GM12878 (cell line): ENCODE data around the gene MSL3. TPM values are rescaled to one million over a fixed set of nuclear protein-coding genes. Genes with fewer than 3 reads are reported as not detected.

ENCODE experiments used
- ATAC-seq: fragments of 200-7000 bp; cut with Tn5 transposase; 3 replicates; pipeline ENCODE4 v1.9.1; 2020; ENCODE audit warnings: mild to moderate bottlenecking, moderate library complexity
- BruUV-seq: library from RNA; stranded (reverse); fragments of 400-500 nt; replicated peaks from 2 replicates; lab custom pipeline; 2021; lab: Mats Ljungman, UMichigan
- CTCF ChIA-PET: fragments of 300-600 bp; sonication (Branson Sonifier 250); formaldehyde crosslinking; extraction: SDS; loops from one replicate; lab custom pipeline; 2021; ENCODE audit warnings: inconsistent platforms; lab: Yijun Ruan, JAX
- POLR2A ChIA-PET: fragments of 350-600 bp; formaldehyde crosslinking; extraction: SDS; loops from one replicate; lab custom pipeline; 2021; ENCODE audit warnings: inconsistent platforms; lab: Charles Lee
- RAD21 ChIA-PET: fragments of 300-600 bp; sonication (Branson Sonifier 250); formaldehyde crosslinking; loops from one replicate; lab custom pipeline; 2023; ENCODE audit warnings: antibody characterized with exemption; ENCODE audit not compliant: unreplicated experiment; lab: Charles Lee
- SMC1A ChIA-PET: fragments of 300-600 bp; sonication (Branson Sonifier 250); formaldehyde crosslinking; loops from one replicate; lab custom pipeline; 2023; ENCODE audit not compliant: unreplicated experiment, uncharacterized antibody; lab: Charles Lee
- DNase-seq: peaks from one replicate; pipeline ENCODE4 v3.0.0-alpha.2; 2011; ENCODE audit warnings: low read depth, low spot score
- FAIRE-seq: peaks from 3 replicates; lab custom pipeline; 2011; peaks lifted over from hg19 to GRCh38; lab: Jason Lieb, UNC
- H2AFZ ChIP-seq: 2 replicates; pipeline ENCODE4 v1.6.0; 2011; ENCODE audit warnings: low read depth, low read length, control low read depth; ENCODE audit not compliant: control insufficient read depth
- H3K27ac ChIP-seq: 2 replicates; pipeline ENCODE4 v1.5.1; 2011; ENCODE audit warnings: control low read depth; ENCODE audit not compliant: control insufficient read depth, insufficient read depth
- H3K27me3 ChIP-seq, 2 experiments: replicated peaks in 1 of 2; 2 replicates each; pipeline versions ENCODE4 v1.6.0 to v1.6.1; 2011; ENCODE audit warnings: low read length in 1 of 2; ENCODE audit not compliant: control insufficient read depth in 2 of 2, insufficient read depth in 2 of 2
- H3K36me3 ChIP-seq, 2 experiments: 2 replicates each; pipeline ENCODE4 v1.5.1; 2011; ENCODE audit warnings: low read length in 1 of 2; ENCODE audit not compliant: control insufficient read depth in 2 of 2, insufficient read depth in 2 of 2
- H3K4me1 ChIP-seq: 2 replicates; pipeline ENCODE4 v1.6.1; 2011; ENCODE audit warnings: mild to moderate bottlenecking, low read length, moderate library complexity, mixed read lengths; ENCODE audit not compliant: control insufficient read depth, insufficient read depth
- H3K4me2 ChIP-seq: 2 replicates; pipeline ENCODE4 v1.6.0; 2011; ENCODE audit warnings: control low read depth; ENCODE audit not compliant: control insufficient read depth, insufficient read depth
- H3K4me3 ChIP-seq: fragments of 200-600 bp; sonication (generic); 2 replicates; pipeline ENCODE4 v1.5.1; 2016
- H3K79me2 ChIP-seq: 2 replicates; pipeline ENCODE4 v1.6.0; 2011; ENCODE audit warnings: low read length; ENCODE audit not compliant: control insufficient read depth, insufficient read depth
- H3K9ac ChIP-seq: 2 replicates; pipeline ENCODE4 v1.8.0; 2011; ENCODE audit warnings: low read length, control low read depth, mixed read lengths; ENCODE audit not compliant: control insufficient read depth, insufficient read depth
- H3K9me3 ChIP-seq: replicated peaks from 3 replicates; pipeline ENCODE4 v1.5.1; 2011; ENCODE audit warnings: mild to moderate bottlenecking, low read length; ENCODE audit not compliant: control insufficient read depth, insufficient read depth
- H4K20me1 ChIP-seq: 2 replicates; pipeline ENCODE4 v1.6.0; 2011; ENCODE audit not compliant: control insufficient read depth, insufficient read depth
- ATF3 ChIP-seq: IDR thresholded peaks from 2 replicates; pipeline ENCODE4 v1.6.1; 2011; ENCODE audit warnings: low read depth, mild to moderate bottlenecking, low read length, moderate library complexity, borderline replicate concordance; ENCODE audit errors: extremely low read depth
- BACH1 ChIP-seq: fragments of 450-650 bp; IDR thresholded peaks from 2 replicates; pipeline ENCODE4 v1.6.1; 2017; ENCODE audit warnings: mild to moderate bottlenecking, borderline replicate concordance
- CEBPZ ChIP-seq: fragments of 150-350 bp; IDR thresholded peaks from 2 replicates; pipeline ENCODE4 v1.6.1; 2016; ENCODE audit warnings: low read depth, low read length
- CREB1 ChIP-seq: IDR thresholded peaks from 2 replicates; pipeline ENCODE4 v1.6.1; 2012; ENCODE audit warnings: low read depth, mild to moderate bottlenecking, inconsistent platforms
- EZH2 ChIP-seq: IDR thresholded peaks from 2 replicates; pipeline ENCODE4 v1.6.1; 2012; ENCODE audit warnings: low read depth, mild to moderate bottlenecking, control low read depth, inconsistent platforms, low read length, borderline replicate concordance; ENCODE audit not compliant: control insufficient read depth
- FOS ChIP-seq: IDR thresholded peaks from 3 replicates; pipeline ENCODE4 v1.6.1; 2011; ENCODE audit warnings: borderline replicate concordance; ENCODE audit not compliant: insufficient read length; ENCODE audit errors: extremely low read depth
- IKZF2 ChIP-seq, 2 experiments: fragments of 450-650 bp; IDR thresholded peaks; 2 replicates each; pipeline ENCODE4 v1.6.1; 2017; ENCODE audit warnings: mild to moderate bottlenecking in 2 of 2, moderate library complexity in 2 of 2
- MTA2 ChIP-seq: fragments of 450-650 bp; IDR thresholded peaks from 2 replicates; pipeline ENCODE4 v1.6.1; 2016; ENCODE audit warnings: low read depth, mild to moderate bottlenecking, moderate library complexity
- SUPT20H ChIP-seq: IDR thresholded peaks from 2 replicates; pipeline ENCODE4 v1.6.1; 2011; ENCODE audit warnings: low read depth, mild to moderate bottlenecking, low read length, moderate library complexity, borderline replicate concordance; ENCODE audit not compliant: control insufficient read depth
- TBL1XR1 ChIP-seq: IDR thresholded peaks from 2 replicates; pipeline ENCODE4 v1.6.1; 2012; ENCODE audit warnings: low read depth, low read length, improper control_type of control experiment
- ZNF217 ChIP-seq: fragments of 450-650 bp; IDR thresholded peaks from 2 replicates; pipeline ENCODE4 v1.6.1; 2017; ENCODE audit warnings: antibody characterized with exemption, mild to moderate bottlenecking
- ZNF24 ChIP-seq: fragments of 450-650 bp; IDR thresholded peaks from 2 replicates; pipeline ENCODE4 v1.6.1; 2017; ENCODE audit warnings: antibody characterized with exemption, mild to moderate bottlenecking
- ZNF687 ChIP-seq: fragments of 450-650 bp; IDR thresholded peaks from 2 replicates; pipeline ENCODE4 v1.6.1; 2017; ENCODE audit warnings: mild to moderate bottlenecking, moderate library complexity
- whole genome bisulfite sequencing: methylation state at CpG from one replicate; pipeline ENCODE4 v1.1.6; 2016; ENCODE audit warnings: low lambda C conversion rate; ENCODE audit not compliant: insufficient replicate concordance, insufficient coverage; ENCODE audit errors: missing lambda C conversion rate; 5-methylcytosine and 5-hydroxymethylcytosine counted together
- in situ Hi-C: fragments of 300-500 bp; cut with MboI; formaldehyde crosslinking; loops from 9 replicates; pipeline ENCODE4 v1.14.3; 2018; ENCODE audit warnings: mixed read lengths
- intact Hi-C: fragments of 100-400 bp; cut with micrococcal nuclease; formaldehyde crosslinking; loops from one replicate; pipeline ENCODE4 v1.14.2; 2022; ENCODE audit not compliant: unreplicated experiment
- polyA plus RNA-seq, 11 experiments: library from polyadenylated mRNA; depleted of rRNA in 4 of 11; unstranded in 6 of 11; stranded (reverse) in 5 of 11; fragments of >200 nt; fragmentation: Nextera tagmentation in 4 of 11; fragmentation: Illumina TruSeq in 1 of 11; extraction: Ambion mirVana in 4 of 11; extraction: Trizol in 1 of 11; gene quantifications; 1 replicate in 1 of 11; 2 replicates in 10 of 11; pipeline versions ENCODE4 v1.2.1 to v1.2.3, GENCODE V29; 2011 to 2016; ENCODE audit warnings: inconsistent platforms in 2 of 11, missing spikeins in 2 of 11, low read depth in 1 of 11
- total RNA-seq, 4 experiments: library from RNA; depleted of rRNA in 3 of 4; stranded (reverse); fragments of >200 nt in 3 of 4; fragmentation: Illumina TruSeq in 1 of 4; extraction: Trizol in 1 of 4; gene quantifications; 2 replicates each; pipeline versions ENCODE4 v1.2.1 to v1.2.3, GENCODE V29; 2013 to 2021

Gene MSL3
- total and polyA plus RNA-seq, 10 of the 15 experiments (the other 5 are each of a cell fraction or from before 2014, with no cell fraction given), result 28.4 to 438 (median 40.7) TPM

- Histone ChIP-seq H3K4me3 (peak overlapping the region; percentile 46; the same call in 1 of the 2 replicates), H3K27me3 (no peaks in the 10 kb centered on the region), H2AFZ (peak overlapping the region; percentile 52; the same call in 1 of the 2 replicates), H3K27ac (peak overlapping the region; percentile 45; the same call in 1 of the 2 replicates), H3K4me1 (peaks cover 7% of the 10 kb centered on the region; the same call in 1 of the 2 replicates), H4K20me1 (no peaks in the 10 kb centered on the region), H3K36me3 (0 out of 4 replicates have a peak, but pooled peaks cover 0 to 4% of the 10 kb centered on the region in 2 experiments), H3K9ac (no peak overlapping the region; the same call in 1 of the 2 replicates), H3K79me2 (peaks cover 13% of the 10 kb centered on the region), H3K9me3 (no peaks in the 10 kb centered on the region; the same call in 2 of the 3 replicates), H3K4me2 (peak overlapping the region; percentile 68; the same call in 1 of the 2 replicates)
- in situ Hi-C loops, result no loop called here
- DNase-seq, result no peak
- ChIA-PET POLR2A (interaction anchor here (0.6 to 3.5 kb wide), 4 partner anchors 11 to 22 kb away, joined by 3 to 17 read pairs (median 8); no protein-coding TSS in a partner anchor), CTCF (interaction anchor here (0.9 to 4.7 kb wide), 14 partner anchors 10 to 1145 kb away, joined by 3 to 40 read pairs (median 4); no protein-coding TSS in a partner anchor), SMC1A (interaction anchor here (0.6 to 4.8 kb wide), 14 partner anchors 10 to 225 kb away, joined by 3 to 57 read pairs (median 6); no protein-coding TSS in a partner anchor), RAD21 (interaction anchor here (0.6 to 6.3 kb wide), 10 partner anchors 10 to 1087 kb away, joined by 3 to 89 read pairs (median 6); no protein-coding TSS in a partner anchor)
- WGBS, result 44% methylated on average over 15 of the region's 15 CpGs
- FAIRE-seq, result no peak
- TSS peak; percentile 50 for BruUV-seq
- ATAC-seq, result no peak
- intact Hi-C loops, result no loop called here
- TF ChIP-seq FOS (no peak), CREB1 (no peak), ZNF24 (no peak), ZNF687 (no peak), ATF3 (no peak), CEBPZ (no peak), IKZF2 (IDR thresholded peaks at IDR 0.05) (peak in 1 of 2 experiments; percentile 14; a peak in 1 of 4 replicates), TBL1XR1 (no peak), EZH2 (no peak), MTA2 (no peak), BACH1 (no peak), ZNF217 (no peak), SUPT20H (no peak)
Observed at GRCh38 chrX:11756354-11757318, 1.4 kb upstream of the MSL3 start.
